ENCODE measurements around the gene REEP3. TPM values are rescaled to one million over a fixed set of nuclear protein-coding genes. Genes with fewer than 3 reads are reported as not detected.
"Not testable (repeated sequence)": the region's sequence is repeated elsewhere in the genome, so short reads cannot be mapped to it uniquely, and the experiment has no call there.

Gene REEP3
- total RNA-seq, 1 donor: 2.7 TPM

GRCh38 chr10:63661347-63661746 is 140.1 kb downstream of the REEP3 start:
- DNase-seq (ENCODE audit: low read depth in 2 of 3, low spot score in 2 of 3): no peak

GRCh38 chr10:63664341-63664885 is 143.2 kb downstream of the REEP3 start:
- no peak for DNase-seq (ENCODE audit: low read depth in 2 of 3, low spot score in 2 of 3)

GRCh38 chr10:63665006-63665580 is 143.9 kb downstream of the REEP3 start:
- DNase-seq (ENCODE audit: low read depth in 2 of 3, low spot score in 2 of 3): not testable (repeated sequence)

GRCh38 chr10:63665670-63666134 is 144.5 kb downstream of the REEP3 start:
- DNase-seq (ENCODE audit: low read depth in 2 of 3, low spot score in 2 of 3): no peak

GRCh38 chr10:63666836-63667383 is 145.7 kb downstream of the REEP3 start:
- DNase-seq (ENCODE audit: low read depth in 2 of 3, low spot score in 2 of 3): no peak

GRCh38 chr10:63667596-63668480 is 146.6 kb downstream of the REEP3 start:
- no peak for DNase-seq (ENCODE audit: low read depth in 2 of 3, low spot score in 2 of 3)

- no peak for DNase-seq (ENCODE audit: low read depth in 2 of 3, low spot score in 2 of 3)
Measured at GRCh38 chr10:63670291-63670898, 149.2 kb downstream of the REEP3 start.

- no peak for DNase-seq (ENCODE audit: low read depth in 2 of 3, low spot score in 2 of 3)
Measured at GRCh38 chr10:63671317-63671937, 150.2 kb downstream of the REEP3 start.

GRCh38 chr10:63672491-63672890 is 151.3 kb downstream of the REEP3 start:
- DNase-seq (ENCODE audit: low read depth in 2 of 3, low spot score in 2 of 3): no peak

- DNase-seq (ENCODE audit: low read depth in 2 of 3, low spot score in 2 of 3): no peak
Measured at GRCh38 chr10:63673246-63673645, 152.0 kb downstream of the REEP3 start.

GRCh38 chr10:63673846-63674245 is 152.6 kb downstream of the REEP3 start:
- no peak for DNase-seq (ENCODE audit: low read depth in 2 of 3, low spot score in 2 of 3)

Small RNAs within 50 kb of the gene (small RNA-seq; reads per million reads assigned to genes)
- not detected for gene AC022022.1

Other genes with a start within 250 kb of the REEP3 start
- gene JMJD1C, start 55.4 kb upstream of the REEP3 start, total RNA-seq: 177 TPM